ENCODE data around the gene IDH3A.

GRCh38 chr15:78212546-78213424, 63.6 kb downstream of the IDH3A start:
- no peak for TF ChIP-seq CTCF (IDR thresholded peaks at IDR 0.05)
- TF ChIP-seq POLR2A (IDR thresholded peaks at IDR 0.05) = no peak

Measured in right lobe of liver (tissue), 4 donors.